Upper lobe of left lung (tissue), 6 donors: ENCODE data around the gene ZFAND5. TPM values are rescaled to one million over a fixed set of nuclear protein-coding genes. Genes with fewer than 3 reads are reported as not detected.

ENCODE experiments used
- ATAC-seq, 2 donors: fragments of 200-7000 bp; cut with Tn5 transposase; one replicate each; pipeline ENCODE4 v1.9.1; 2022; ENCODE audit warnings: mild to moderate bottlenecking in 2 of 2, moderate library complexity in 2 of 2; ENCODE audit not compliant: low FRiP score in 2 of 2
- DNase-seq, 2 donors: peaks; one replicate each; pipeline ENCODE4 v3.0.0-alpha.2; 2019 to 2020
- H3K27ac ChIP-seq, 4 donors: fragments of 200-600 bp; sonication (generic); one replicate each; pipeline ENCODE4 v1.5.1; 2016 to 2019
- H3K27me3 ChIP-seq, 4 donors: fragments of 200-600 bp; sonication (generic); one replicate each; pipeline ENCODE4 v1.5.1; 2017 to 2019
- H3K36me3 ChIP-seq, 4 donors: fragments of 200-600 bp; sonication (generic); one replicate each; pipeline ENCODE4 v1.5.1; 2016 to 2019
- H3K4me1 ChIP-seq, 4 donors: fragments of 200-600 bp; sonication (generic); one replicate each; pipeline ENCODE4 v1.5.1; 2018 to 2019
- H3K4me3 ChIP-seq, 4 donors: fragments of 200-600 bp; sonication (generic); one replicate each; pipeline ENCODE4 v1.5.1; 2017 to 2019; ENCODE audit warnings: mild to moderate bottlenecking in 2 of 4, moderate library complexity in 1 of 4
- H3K9me3 ChIP-seq, 4 donors: fragments of 200-600 bp; sonication (generic); one replicate each; pipeline ENCODE4 v1.5.1; 2018 to 2019
- CTCF ChIP-seq, 6 experiments: fragments of 450-650 bp in 4 of 6; fragments of 200-600 bp in 2 of 6; sonication (generic) in 2 of 6; IDR thresholded peaks; one replicate each; pipeline ENCODE4 v1.5.1; 2016 to 2019; ENCODE audit warnings: antibody characterized with exemption in 6 of 6
- EP300 ChIP-seq, 4 donors: sonication (generic); formaldehyde crosslinking; IDR thresholded peaks; one replicate each; pipeline ENCODE4 v1.5.1; 2017; ENCODE audit warnings: antibody characterized with exemption in 4 of 4, control low read depth in 2 of 4
- POLR2A ChIP-seq, 4 donors: fragments of 450-650 bp; IDR thresholded peaks; one replicate each; pipeline ENCODE4 v1.5.1; 2016 to 2017; ENCODE audit warnings: antibody characterized with exemption in 4 of 4, mild to moderate bottlenecking in 2 of 4
- POLR2AphosphoS5 ChIP-seq, 2 donors: sonication (generic); formaldehyde crosslinking; IDR thresholded peaks; one replicate each; pipeline ENCODE4 v1.5.1; 2017; ENCODE audit warnings: antibody characterized with exemption in 2 of 2
- WGBS, 2 donors: methylation state at CpG; one replicate each; pipeline ENCODE4 v1.1.5; 2017 to 2018; 5-methylcytosine and 5-hydroxymethylcytosine counted together
- total RNA-seq, 6 donors: library from RNA; depleted of rRNA in 4 of 6; stranded (reverse); fragments of >200 nt in 4 of 6; gene quantifications; one replicate each; pipeline versions ENCODE4 v1.1.0 to v1.2.1, GENCODE V29; 2016 to 2021
- donor health status: DM: no; HTN: no; CAD: no; lungs with moderate emphysema.
- donor health status: DM: no; HTN: yes; CAD: no; lungs with severe emphysema.

Gene ZFAND5
- total RNA-seq, 6 donors from 2014 or later, result 199 to 483 (median 293) TPM

GRCh38 chr9:72384710-72385485 lies 19.9 kb upstream of the ZFAND5 start:
- ATAC-seq (no peak), DNase-seq (no peak)
- no peak overlapping the region for H3K4me3 ChIP-seq
- H3K9me3 ChIP-seq, result no peaks in the 10 kb centered on the region
- no peaks in the 10 kb centered on the region for H3K36me3 ChIP-seq
- H3K4me1 ChIP-seq, result no peaks in the 10 kb centered on the region
- no peak overlapping the region for H3K27ac ChIP-seq
- H3K27me3 ChIP-seq, result no peaks in the 10 kb centered on the region
- 48 to 71% methylated on average over 5 of the region's 5 CpGs for WGBS, 2 donors
- TF ChIP-seq CTCF (IDR thresholded peaks at IDR 0.05) (no peak), EP300 (IDR thresholded peaks at IDR 0.05) (no peak), POLR2A (IDR thresholded peaks at IDR 0.05) (no peak), POLR2AphosphoS5 (IDR thresholded peaks at IDR 0.05) (no peak)

GRCh38 chr9:72383978-72384709 lies 19.1 kb upstream of the ZFAND5 start:
- Histone ChIP-seq H3K27me3 (no peaks in the 10 kb centered on the region), H3K4me1 (no peaks in the 10 kb centered on the region), H3K36me3 (no peaks in the 10 kb centered on the region), H3K27ac (no peak overlapping the region), H3K9me3 (no peaks in the 10 kb centered on the region), H3K4me3 (no peak overlapping the region)
- DNase-seq (no peak), ATAC-seq (no peak)
- 81 to 83% methylated on average over 7 of the region's 7 CpGs for WGBS, 2 donors
- TF ChIP-seq EP300 (IDR thresholded peaks at IDR 0.05) (no peak), CTCF (IDR thresholded peaks at IDR 0.05) (no peak), POLR2A (IDR thresholded peaks at IDR 0.05) (no peak), POLR2AphosphoS5 (IDR thresholded peaks at IDR 0.05) (no peak)

GRCh38 chr9:72382405-72382804 lies 17.4 kb upstream of the ZFAND5 start:
- Histone ChIP-seq H3K9me3 (no peaks in the 10 kb centered on the region), H3K27ac (no peak overlapping the region), H3K36me3 (no peaks in the 10 kb centered on the region), H3K4me3 (no peak overlapping the region), H3K27me3 (no peaks in the 10 kb centered on the region), H3K4me1 (no peaks in the 10 kb centered on the region)
- DNase-seq (no peak), ATAC-seq (no peak)
- 84 to 88% methylated on average over 4 of the region's 4 CpGs for WGBS, 2 donors
- TF ChIP-seq POLR2A (IDR thresholded peaks at IDR 0.05) (no peak), CTCF (IDR thresholded peaks at IDR 0.05) (no peak), POLR2AphosphoS5 (IDR thresholded peaks at IDR 0.05) (no peak), EP300 (IDR thresholded peaks at IDR 0.05) (no peak)

GRCh38 chr9:72377041-72377440 lies 12.0 kb upstream of the ZFAND5 start:
- no peak overlapping the region for H3K27ac ChIP-seq
- WGBS, 2 donors, result 81% methylated on average over 4 of the region's 4 CpGs
- no peaks in the 10 kb centered on the region for H3K27me3 ChIP-seq
- TF ChIP-seq POLR2A (IDR thresholded peaks at IDR 0.05) (no peak), EP300 (IDR thresholded peaks at IDR 0.05) (no peak), POLR2AphosphoS5 (IDR thresholded peaks at IDR 0.05) (no peak), CTCF (IDR thresholded peaks at IDR 0.05) (no peak)
- H3K9me3 ChIP-seq, result no peaks in the 10 kb centered on the region
- H3K36me3 ChIP-seq, result no peaks in the 10 kb centered on the region
- ATAC-seq (no peak), DNase-seq (no peak)
- no peaks in the 10 kb centered on the region for H3K4me1 ChIP-seq
- no peak overlapping the region for H3K4me3 ChIP-seq
